ENCODE data around the gene TEX101.

DNA sequence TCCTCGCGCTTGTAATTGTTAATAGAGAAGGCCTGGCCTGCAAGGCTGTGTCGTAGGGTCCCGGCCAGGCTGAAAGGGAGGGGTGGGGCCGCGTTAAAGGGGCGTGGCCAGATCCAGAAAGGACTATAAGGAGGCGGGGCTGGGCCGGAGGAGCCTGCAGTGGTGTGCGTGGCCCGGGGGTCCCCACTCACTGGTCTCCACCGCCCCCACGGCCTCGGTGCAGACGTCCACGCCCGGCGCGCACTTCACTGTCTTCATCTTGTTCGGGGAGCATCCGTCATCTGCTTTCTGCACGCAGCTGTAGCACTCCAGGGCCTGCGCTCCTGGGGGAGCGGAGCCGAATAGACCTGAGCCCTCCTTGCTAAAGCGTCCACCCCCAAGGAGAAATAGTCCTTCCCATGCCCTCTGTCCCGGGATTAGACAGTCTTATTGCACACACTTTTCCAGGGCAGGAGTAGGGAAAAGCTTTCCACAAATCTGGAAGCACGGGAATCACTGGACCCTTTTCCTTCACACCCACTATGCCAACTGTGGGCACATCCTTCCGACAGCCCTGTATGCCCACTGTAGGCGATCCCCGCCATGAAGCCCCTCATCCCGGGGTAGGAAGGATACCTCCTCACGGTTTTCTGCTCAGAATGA, 49.6 kb downstream of the TEX101 start:
- TF ChIP-seq, protein P1, sequence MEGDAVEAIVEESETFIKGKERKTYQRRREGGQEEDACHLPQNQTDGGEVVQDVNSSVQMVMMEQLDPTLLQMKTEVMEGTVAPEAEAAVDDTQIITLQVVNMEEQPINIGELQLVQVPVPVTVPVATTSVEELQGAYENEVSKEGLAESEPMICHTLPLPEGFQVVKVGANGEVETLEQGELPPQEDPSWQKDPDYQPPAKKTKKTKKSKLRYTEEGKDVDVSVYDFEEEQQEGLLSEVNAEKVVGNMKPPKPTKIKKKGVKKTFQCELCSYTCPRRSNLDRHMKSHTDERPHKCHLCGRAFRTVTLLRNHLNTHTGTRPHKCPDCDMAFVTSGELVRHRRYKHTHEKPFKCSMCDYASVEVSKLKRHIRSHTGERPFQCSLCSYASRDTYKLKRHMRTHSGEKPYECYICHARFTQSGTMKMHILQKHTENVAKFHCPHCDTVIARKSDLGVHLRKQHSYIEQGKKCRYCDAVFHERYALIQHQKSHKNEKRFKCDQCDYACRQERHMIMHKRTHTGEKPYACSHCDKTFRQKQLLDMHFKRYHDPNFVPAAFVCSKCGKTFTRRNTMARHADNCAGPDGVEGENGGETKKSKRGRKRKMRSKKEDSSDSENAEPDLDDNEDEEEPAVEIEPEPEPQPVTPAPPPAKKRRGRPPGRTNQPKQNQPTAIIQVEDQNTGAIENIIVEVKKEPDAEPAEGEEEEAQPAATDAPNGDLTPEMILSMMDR (IDR thresholded peaks at IDR 0.05), result no peak
- no peak for TF ChIP-seq SIN3A (IDR thresholded peaks at IDR 0.05; ENCODE audit: borderline replicate concordance, insufficient read depth, low read depth, low read length)
- no peak for TF ChIP-seq TCF7L2 (IDR thresholded peaks at IDR 0.05; ENCODE audit: low read depth, low read length)
- no peak for TF ChIP-seq POLR2AphosphoS5 (IDR thresholded peaks at IDR 0.05; ENCODE audit: low read depth, low read length)
- TF ChIP-seq, protein P2, sequence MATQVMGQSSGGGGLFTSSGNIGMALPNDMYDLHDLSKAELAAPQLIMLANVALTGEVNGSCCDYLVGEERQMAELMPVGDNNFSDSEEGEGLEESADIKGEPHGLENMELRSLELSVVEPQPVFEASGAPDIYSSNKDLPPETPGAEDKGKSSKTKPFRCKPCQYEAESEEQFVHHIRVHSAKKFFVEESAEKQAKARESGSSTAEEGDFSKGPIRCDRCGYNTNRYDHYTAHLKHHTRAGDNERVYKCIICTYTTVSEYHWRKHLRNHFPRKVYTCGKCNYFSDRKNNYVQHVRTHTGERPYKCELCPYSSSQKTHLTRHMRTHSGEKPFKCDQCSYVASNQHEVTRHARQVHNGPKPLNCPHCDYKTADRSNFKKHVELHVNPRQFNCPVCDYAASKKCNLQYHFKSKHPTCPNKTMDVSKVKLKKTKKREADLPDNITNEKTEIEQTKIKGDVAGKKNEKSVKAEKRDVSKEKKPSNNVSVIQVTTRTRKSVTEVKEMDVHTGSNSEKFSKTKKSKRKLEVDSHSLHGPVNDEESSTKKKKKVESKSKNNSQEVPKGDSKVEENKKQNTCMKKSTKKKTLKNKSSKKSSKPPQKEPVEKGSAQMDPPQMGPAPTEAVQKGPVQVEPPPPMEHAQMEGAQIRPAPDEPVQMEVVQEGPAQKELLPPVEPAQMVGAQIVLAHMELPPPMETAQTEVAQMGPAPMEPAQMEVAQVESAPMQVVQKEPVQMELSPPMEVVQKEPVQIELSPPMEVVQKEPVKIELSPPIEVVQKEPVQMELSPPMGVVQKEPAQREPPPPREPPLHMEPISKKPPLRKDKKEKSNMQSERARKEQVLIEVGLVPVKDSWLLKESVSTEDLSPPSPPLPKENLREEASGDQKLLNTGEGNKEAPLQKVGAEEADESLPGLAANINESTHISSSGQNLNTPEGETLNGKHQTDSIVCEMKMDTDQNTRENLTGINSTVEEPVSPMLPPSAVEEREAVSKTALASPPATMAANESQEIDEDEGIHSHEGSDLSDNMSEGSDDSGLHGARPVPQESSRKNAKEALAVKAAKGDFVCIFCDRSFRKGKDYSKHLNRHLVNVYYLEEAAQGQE (IDR thresholded peaks at IDR 0.05; ENCODE audit: insufficient read depth in 1 of 2, low read depth in 2 of 2, low read length in 1 of 2), result no peak

Data from Panc1 (cell line).